Superior temporal gyrus (tissue), 1 donor: ENCODE data around the gene ESYT1.

ENCODE experiments used
- DNase-seq: peaks from one replicate; pipeline ENCODE4 v3.0.0-alpha.2; 2016; ENCODE audit errors: extremely low spot score

Gene ESYT1, protein sequence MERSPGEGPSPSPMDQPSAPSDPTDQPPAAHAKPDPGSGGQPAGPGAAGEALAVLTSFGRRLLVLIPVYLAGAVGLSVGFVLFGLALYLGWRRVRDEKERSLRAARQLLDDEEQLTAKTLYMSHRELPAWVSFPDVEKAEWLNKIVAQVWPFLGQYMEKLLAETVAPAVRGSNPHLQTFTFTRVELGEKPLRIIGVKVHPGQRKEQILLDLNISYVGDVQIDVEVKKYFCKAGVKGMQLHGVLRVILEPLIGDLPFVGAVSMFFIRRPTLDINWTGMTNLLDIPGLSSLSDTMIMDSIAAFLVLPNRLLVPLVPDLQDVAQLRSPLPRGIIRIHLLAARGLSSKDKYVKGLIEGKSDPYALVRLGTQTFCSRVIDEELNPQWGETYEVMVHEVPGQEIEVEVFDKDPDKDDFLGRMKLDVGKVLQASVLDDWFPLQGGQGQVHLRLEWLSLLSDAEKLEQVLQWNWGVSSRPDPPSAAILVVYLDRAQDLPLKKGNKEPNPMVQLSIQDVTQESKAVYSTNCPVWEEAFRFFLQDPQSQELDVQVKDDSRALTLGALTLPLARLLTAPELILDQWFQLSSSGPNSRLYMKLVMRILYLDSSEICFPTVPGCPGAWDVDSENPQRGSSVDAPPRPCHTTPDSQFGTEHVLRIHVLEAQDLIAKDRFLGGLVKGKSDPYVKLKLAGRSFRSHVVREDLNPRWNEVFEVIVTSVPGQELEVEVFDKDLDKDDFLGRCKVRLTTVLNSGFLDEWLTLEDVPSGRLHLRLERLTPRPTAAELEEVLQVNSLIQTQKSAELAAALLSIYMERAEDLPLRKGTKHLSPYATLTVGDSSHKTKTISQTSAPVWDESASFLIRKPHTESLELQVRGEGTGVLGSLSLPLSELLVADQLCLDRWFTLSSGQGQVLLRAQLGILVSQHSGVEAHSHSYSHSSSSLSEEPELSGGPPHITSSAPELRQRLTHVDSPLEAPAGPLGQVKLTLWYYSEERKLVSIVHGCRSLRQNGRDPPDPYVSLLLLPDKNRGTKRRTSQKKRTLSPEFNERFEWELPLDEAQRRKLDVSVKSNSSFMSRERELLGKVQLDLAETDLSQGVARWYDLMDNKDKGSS

DNA sequence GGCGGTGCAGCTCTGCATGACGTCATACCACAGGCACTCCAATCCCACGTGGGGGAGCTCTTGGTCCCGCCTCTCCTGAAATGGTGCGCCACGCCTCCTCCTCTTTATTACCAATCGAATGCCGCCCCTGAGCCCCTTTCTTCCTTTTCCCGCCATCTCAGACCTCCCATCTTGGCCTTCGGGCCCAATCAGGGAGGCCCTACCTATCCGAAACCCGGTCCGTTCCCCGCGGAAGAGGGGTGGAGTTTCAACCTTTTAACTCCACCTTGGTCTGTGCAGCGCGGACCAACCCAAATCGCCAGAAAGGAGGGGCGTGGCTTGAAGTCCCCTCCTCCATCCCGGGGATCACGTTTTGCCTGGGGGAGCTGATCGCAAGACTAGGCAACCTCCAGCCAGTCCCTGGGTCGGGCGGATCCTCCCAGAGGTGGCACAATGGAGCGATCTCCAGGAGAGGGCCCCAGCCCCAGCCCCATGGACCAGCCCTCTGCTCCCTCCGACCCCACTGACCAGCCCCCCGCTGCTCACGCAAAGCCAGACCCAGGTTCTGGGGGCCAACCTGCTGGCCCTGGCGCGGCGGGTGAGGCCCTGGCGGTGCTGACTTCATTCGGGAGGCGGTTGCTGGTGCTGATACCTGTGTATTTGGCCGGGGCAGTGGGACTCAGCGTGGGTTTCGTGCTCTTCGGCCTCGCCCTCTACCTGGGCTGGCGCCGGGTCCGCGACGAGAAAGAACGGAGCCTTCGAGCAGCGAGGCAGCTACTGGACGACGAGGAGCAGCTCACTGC lies at the start of gene ESYT1:
ESYT1 (plus strand) TSS at position 380 of the 782 bp plus-strand sequence; CDS start at position 433, 53 bp downstream.
- peak; percentile 98 for DNase-seq

DNA sequence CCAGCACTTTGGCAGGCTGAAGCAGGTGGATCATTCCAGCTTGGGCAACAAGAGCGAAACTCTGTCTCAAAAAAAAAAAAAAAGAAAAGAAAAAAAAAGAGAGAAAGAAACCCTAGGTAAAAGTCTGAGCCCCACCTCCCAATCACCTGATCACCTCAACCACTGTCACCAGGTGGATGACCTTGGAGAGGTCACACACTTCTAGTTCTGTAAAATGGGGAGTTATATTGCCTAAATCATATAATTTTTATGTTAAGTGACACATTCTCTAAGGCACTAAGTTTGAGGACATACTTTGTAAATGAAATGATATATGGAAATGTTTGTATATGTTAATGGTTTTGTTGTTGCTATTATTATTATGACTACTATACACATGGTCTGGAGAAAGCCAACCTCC lies 49.6 kb upstream of the ESYT1 start:
- no peak for DNase-seq

DNA sequence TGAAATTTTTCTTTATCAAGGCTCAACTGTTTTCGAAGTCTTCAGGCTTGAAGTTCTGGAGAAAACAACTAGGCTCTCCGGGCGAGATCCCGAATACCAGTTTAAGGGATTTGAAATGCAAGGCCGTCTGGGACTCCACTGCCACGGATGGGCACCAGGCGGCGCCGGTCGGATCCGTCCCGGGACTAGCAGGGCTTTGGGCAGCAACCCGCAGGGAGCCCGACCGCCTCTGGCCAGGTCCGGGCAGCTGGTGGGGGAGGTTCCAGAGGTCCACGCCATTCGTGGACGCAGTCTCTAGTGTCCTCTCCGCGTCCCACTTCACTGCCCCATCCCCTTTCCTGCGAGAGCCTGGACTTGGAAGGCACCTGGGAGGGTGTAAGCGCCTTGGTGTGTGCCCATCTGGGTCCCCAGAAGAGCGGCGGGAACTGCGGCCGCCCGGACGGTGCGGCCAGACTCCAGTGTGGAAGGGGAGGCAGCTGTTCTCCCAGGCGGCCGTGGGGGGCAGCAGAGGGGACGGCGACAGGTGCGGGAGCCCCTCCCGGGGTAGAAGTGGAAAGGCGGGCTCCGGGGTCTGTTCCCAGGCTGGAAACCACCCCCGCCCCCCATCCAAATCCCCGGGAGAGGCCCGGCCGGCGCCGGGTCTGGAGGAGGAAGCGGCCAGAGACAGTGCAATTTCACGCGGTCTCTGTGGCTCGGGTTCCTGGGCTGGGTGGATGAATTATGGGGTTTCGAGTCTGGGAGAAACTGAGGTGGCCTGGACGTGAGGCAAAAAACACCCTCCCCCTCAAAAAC lies 48.9 kb upstream of the ESYT1 start:
- peak; percentile 84 for DNase-seq

DNA sequence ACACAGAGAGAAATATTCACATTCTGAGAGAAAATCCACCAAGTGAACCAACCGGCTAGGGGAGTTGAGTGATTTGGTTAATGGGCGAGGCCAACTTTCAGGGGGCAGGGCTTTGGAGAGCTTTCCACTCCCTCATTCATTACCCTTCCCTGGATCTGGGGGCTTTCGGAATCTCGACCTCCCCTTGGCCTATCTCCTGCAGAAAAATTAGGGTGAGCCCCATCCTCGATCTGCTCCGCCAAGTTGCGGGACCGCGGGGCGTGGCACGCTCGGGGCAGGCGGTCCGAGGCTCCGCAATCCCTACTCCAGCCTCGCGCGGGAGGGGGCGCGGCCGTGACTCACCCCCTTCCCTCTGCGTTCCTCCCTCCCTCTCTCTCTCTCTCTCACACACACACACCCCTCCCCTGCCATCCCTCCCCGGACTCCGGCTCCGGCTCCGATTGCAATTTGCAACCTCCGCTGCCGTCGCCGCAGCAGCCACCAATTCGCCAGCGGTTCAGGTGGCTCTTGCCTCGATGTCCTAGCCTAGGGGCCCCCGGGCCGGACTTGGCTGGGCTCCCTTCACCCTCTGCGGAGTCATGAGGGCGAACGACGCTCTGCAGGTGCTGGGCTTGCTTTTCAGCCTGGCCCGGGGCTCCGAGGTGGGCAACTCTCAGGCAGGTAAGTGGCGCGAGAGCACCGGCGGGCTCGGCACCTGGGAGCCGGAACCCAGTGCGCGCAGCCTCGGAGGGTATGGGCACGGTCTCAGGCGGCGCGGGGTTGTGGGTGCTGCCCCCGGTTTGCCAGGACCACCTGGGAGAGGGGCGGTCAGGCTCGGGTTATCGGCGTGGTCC lies 48.1 kb upstream of the ESYT1 start, which contains the start of gene ERBB3:
ERBB3 (plus strand) TSS at position 443 of the 833 bp plus-strand sequence; CDS start at position 579, 136 bp downstream.
- peak; percentile 79 for DNase-seq

DNA sequence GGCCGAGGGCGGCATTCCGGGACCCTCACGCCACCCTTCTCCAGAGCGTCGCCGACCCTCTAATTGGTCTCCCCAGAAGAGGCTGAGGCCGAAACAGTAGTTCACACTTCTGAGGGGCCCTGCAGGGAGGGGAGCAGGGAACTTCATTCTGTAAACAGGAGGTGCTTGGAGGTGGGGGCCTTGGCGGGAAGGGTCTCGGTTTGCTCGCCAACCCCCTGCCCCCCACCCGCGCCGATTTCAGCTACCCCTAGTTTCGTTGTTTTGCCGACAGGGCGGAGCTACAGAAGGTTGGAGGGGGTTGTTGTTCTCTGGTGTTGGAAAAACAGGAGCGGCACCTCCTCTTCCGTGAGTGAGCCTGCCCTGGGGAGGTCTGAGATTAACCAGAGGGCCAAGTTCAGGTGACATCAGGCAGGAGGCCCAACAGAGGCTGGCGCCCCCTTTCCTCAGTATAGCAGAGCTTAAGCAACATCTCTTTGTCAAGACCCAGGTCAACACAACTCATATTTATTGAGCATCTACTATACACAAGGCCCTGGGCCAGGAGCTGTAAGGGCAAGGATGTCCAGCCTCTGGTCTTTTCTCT lies 47.4 kb upstream of the ESYT1 start:
- no peak for DNase-seq

DNA sequence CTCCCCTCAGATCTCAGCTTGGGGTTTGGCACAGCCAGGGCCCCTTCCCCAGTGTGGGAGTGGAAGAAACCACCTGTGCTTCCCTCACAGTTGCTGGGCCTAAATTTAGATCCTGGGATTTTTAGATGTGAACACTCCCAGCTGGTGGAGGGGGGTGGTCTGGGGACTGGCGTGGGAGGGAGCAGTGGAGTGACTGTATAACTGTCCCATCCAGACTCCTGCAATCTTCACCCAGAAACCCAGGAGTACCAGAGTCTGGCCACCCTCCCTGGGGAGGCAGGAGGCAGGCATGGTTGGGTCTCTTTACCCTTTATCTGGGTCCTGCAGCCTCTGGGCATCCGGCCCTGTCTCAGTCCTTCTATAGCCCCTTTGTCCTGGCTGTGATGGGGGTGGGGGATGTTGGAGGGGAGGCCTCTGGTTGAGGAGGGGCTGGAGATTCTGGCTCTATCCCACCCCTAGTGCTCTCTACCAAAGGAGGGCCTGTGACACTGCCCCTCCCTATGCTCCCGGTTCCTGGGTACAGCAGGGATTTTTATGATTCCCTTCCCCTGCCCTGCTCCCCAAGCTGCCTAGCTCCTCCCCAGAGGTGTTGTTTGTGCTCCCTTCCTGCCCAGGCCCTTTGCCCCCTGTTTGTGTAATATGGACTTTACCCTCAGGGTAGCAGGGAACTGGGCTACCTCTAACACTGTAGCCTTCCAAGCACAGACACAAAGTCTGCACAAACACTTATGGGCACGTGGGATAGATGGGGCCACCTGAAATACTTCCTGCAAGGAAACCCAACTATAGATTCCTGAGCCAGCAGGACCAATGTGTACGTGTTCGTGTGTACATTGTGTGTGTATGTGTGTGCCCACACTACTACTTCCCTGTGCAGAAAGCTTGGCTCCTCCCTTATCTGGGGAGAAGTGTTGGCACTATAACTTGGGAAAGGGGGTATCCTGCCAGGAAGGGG lies 46.4 kb upstream of the ESYT1 start:
- peak; percentile 67 for DNase-seq

DNA sequence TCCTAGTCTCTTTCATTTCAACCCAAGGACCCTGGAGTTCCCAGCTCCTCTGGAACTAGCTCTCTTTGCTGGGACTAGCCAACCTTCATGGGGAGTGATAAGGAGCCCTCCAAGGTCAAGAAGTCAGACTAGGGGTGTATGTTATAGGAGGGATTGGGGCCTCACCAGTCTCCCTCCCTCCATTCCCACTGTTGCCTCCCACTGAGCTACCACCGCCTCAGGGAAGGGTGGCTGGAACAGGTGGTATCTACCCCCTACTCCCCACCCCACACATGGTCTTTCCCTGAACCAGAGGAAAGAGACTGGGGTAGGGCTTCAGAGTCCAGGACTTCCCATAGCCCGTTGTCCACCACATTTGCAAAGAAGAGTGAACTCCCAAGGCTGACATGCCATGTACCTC lies 45.7 kb upstream of the ESYT1 start:
- no peak for DNase-seq

DNA sequence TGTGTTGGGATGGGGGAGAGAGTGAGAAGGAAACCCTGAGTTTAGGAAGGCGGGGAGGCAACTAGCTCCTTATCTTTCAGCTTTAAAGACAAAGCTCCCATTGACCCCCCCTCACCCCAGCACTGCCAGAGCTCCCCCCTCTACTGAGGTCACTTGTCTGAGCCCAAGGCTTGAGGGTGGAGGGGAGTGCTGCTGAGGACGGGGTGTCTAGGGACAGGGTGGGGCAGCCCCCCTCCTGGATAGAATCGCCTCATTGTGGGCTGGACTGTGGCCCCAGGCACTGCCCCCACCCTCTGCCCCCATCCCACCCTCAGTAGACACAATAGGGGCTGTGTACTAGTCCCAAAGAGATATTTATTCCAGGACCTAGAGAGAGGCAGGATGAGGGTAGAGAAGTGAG lies 45.1 kb upstream of the ESYT1 start:
- peak; percentile 91 for DNase-seq

DNA sequence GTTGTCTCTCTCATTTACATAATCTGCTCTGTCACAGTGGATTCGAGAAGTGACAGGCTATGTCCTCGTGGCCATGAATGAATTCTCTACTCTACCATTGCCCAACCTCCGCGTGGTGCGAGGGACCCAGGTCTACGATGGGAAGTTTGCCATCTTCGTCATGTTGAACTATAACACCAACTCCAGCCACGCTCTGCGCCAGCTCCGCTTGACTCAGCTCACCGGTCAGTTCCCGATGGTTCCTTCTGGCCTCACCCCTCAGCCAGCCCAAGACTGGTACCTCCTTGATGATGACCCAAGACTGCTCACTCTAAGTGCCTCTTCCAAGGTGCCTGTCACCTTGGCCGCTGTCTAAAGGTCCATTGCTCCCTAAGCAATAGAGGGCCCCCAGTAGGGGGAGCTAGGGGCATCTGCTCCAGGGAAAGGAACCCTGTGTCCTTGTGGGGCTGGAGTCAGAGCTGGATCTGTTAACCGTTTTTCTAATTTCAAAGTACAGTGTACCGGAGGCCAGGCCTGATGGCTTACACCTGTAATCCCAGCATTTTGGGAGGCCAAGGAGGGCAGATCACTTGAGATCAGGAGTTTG lies 43.0 kb upstream of the ESYT1 start:
- DNase-seq: no peak

DNA sequence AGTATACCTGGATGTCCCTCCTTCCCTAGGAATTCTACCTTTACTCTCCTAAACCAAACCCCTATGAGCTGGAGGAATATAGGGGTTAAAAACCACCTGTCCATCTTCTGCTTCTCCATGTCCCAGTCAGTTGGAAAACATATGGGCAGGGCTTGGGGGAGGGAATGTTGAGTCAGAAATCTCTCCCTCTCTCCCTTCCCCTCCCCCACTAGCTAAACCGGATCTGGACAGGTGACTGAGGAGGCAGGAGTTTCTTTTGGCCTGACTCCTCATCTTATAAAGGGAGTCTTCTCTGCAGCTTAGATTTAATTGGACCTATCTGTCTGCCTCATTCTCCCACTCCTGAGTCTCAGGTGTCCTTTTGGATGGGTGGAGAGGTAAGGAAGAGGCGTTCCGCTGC lies 42.0 kb upstream of the ESYT1 start:
- no peak for DNase-seq

DNA sequence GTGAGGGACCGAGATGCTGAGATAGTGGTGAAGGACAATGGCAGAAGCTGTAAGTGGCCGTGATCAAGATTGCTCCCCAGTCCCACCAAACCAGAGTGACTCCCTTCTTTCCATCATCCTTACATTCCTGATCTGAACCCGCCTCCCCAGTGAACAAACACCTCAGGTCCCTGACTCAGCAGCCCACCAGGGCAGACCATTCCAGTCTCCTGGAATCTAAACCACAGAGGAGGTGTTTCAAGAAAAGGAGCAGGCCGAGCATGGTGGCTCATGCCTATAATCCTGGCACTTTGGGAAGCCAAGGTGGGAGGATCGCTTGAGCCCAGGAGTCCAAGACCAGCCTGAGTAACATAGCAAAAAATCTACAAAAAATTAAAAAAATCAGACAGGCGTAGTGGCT lies 41.5 kb upstream of the ESYT1 start:
- DNase-seq: no peak

DNA sequence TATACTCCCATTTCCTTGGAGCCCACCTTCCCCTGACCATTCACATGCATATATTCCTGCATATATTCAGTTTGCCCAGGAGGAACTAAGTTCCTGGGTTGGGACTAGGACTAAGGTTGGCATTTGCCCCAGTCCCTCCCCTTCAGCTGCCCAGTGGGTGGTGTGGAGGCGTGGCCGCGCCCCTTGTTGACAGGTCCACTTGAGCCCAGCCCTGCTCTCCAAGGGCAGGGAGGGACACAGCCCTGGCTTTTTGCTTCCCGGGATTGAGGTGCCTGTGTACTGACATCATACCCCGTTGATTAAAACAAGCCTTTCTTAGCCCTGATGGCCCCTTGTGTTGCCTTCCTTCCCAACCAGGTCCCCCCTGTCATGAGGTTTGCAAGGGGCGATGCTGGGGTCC lies 40.8 kb upstream of the ESYT1 start:
- DNase-seq: no peak

DNA sequence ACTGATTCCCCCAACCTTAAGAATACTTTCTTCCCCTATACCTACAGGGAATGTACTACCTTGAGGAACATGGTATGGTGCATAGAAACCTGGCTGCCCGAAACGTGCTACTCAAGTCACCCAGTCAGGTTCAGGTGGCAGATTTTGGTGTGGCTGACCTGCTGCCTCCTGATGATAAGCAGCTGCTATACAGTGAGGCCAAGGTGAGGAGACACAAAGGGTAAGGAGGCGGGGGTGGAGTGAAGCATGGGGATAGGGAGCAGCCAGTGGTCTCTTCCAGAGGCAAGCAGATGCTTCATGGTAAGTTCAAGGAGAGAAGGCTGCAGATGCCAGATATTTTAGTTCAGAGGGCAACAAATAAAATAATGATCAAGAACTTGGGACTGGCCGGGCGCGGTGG lies 30.3 kb upstream of the ESYT1 start:
- DNase-seq: no peak

DNA sequence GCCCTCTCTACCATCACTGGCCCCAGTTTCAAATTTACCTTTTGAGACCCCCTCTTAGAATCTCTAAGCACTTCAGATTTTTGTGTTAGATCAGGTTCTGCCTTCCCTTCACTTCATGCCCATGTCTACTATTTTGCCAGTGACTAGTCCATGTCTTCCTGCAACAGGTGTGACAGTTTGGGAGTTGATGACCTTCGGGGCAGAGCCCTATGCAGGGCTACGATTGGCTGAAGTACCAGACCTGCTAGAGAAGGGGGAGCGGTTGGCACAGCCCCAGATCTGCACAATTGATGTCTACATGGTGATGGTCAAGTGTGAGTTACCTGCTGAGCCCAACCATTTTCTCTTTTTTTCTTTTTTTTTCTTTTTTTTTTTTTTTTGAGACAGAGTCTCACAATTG lies 29.5 kb upstream of the ESYT1 start:
- no peak for DNase-seq

DNA sequence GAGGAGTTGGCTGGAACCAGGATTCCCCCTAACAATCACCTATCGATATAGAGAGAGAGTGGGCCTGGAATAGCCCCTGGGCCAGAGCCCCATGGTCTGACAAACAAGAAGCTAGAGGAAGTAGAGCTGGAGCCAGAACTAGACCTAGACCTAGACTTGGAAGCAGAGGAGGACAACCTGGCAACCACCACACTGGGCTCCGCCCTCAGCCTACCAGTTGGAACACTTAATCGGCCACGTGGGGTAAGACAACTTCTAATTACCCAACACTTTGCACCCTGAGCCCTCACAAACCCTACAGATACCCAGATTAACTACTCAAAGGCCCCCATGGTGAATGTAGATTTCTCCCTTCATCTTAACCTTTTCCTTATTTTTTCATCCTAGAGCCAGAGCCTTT lies 28.3 kb upstream of the ESYT1 start:
- no peak for DNase-seq

DNA sequence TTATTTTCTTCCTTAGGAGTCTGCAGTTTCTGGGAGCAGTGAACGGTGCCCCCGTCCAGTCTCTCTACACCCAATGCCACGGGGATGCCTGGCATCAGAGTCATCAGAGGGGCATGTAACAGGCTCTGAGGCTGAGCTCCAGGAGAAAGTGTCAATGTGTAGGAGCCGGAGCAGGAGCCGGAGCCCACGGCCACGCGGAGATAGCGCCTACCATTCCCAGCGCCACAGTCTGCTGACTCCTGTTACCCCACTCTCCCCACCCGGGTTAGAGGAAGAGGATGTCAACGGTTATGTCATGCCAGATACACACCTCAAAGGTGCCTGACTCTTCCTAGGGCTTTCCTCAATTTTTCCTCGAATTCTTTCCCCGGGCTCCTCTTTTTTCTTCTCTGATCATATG lies 27.0 kb upstream of the ESYT1 start:
- DNase-seq: no peak

DNA sequence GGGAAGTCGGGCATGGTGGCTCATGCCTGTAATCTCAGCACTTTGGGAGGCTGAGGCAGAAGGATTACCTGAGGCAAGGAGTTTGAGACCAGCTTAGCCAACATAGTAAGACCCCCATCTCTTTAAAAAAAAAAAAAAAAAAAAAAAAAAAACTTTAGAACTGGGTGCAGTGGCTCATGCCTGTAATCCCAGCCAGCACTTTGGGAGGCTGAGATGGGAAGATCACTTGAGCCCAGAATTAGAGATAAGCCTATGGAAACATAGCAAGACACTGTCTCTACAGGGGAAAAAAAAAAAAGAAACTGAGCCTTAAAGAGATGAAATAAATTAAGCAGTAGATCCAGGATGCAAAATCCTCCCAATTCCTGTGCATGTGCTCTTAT lies 25.4 kb upstream of the ESYT1 start:
- no peak for DNase-seq
